Femur (tissue), 1 donor: ENCODE data around the gene NAT8.
"Not testable (repeated sequence)": the region's sequence is repeated elsewhere in the genome, so short reads cannot be mapped to it uniquely, and the experiment has no call there.

Experiments used
- DNase-seq: peaks from one replicate; pipeline ENCODE4 v3.0.0-alpha.2; 2017

The NAT8 gene

GRCh38 chr2:73630662-73631266 lies 11.5 kb downstream of the NAT8 start:
- DNase-seq: not testable (repeated sequence)

- DNase-seq: not testable (repeated sequence)
Measured at GRCh38 chr2:73628493-73628892, 13.7 kb downstream of the NAT8 start.

- not testable (repeated sequence) for DNase-seq
Measured at GRCh38 chr2:73626237-73626636, 16.0 kb downstream of the NAT8 start.

GRCh38 chr2:73624625-73625024 lies 17.6 kb downstream of the NAT8 start:
- not testable (repeated sequence) for DNase-seq

- not testable (repeated sequence) for DNase-seq
Measured at GRCh38 chr2:73624036-73624435, 18.2 kb downstream of the NAT8 start.

- not testable (repeated sequence) for DNase-seq
Measured at GRCh38 chr2:73619925-73620324, 22.3 kb downstream of the NAT8 start.

GRCh38 chr2:73614997-73615396 lies 27.2 kb downstream of the NAT8 start:
- DNase-seq: no peak

GRCh38 chr2:73614105-73614504 lies 28.1 kb downstream of the NAT8 start:
- DNase-seq: no peak

GRCh38 chr2:73611867-73612266 lies 30.4 kb downstream of the NAT8 start:
- no peak for DNase-seq

- no peak for DNase-seq
Measured at GRCh38 chr2:73611193-73611592, 31.0 kb downstream of the NAT8 start.

GRCh38 chr2:73610111-73610510 lies 32.1 kb downstream of the NAT8 start:
- no peak for DNase-seq

GRCh38 chr2:73604589-73604988 lies 37.6 kb downstream of the NAT8 start:
- DNase-seq: not testable (repeated sequence)

GRCh38 chr2:73603099-73603588 lies 39.1 kb downstream of the NAT8 start:
- not testable (repeated sequence) for DNase-seq

GRCh38 chr2:73601780-73602179 lies 40.4 kb downstream of the NAT8 start:
- DNase-seq: no peak

GRCh38 chr2:73594251-73594650 lies 48.0 kb downstream of the NAT8 start:
- no peak for DNase-seq

- no peak for DNase-seq
Measured at GRCh38 chr2:73593680-73594079, 48.5 kb downstream of the NAT8 start.
